Measurements from ENCODE around the gene CNTN4.

The CNTN4 gene

DNA sequence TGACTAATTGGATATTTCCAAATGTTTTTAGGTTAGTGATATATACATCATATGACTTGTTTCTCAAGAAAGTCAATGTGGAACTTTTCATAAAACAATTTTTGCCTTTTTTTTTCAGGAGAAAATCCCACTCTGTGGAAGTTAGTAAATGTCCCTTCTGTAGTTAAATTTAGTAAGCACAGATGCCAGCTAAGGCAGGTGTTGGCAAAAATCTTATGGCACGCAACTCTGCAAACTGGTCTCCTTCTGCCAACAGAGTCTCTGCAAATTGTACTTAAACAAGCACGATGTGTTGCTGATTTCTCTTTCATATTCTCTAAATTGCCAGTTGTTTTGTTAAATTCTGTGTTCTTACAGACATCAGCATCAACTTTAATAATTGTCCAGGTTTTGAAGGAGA is 777.7 kb downstream of the CNTN4 start:
- no peak overlapping the region for H3K4me3 ChIP-seq (replicated peaks; ENCODE audit: low read depth, low read length)
- TF ChIP-seq, protein P1, sequence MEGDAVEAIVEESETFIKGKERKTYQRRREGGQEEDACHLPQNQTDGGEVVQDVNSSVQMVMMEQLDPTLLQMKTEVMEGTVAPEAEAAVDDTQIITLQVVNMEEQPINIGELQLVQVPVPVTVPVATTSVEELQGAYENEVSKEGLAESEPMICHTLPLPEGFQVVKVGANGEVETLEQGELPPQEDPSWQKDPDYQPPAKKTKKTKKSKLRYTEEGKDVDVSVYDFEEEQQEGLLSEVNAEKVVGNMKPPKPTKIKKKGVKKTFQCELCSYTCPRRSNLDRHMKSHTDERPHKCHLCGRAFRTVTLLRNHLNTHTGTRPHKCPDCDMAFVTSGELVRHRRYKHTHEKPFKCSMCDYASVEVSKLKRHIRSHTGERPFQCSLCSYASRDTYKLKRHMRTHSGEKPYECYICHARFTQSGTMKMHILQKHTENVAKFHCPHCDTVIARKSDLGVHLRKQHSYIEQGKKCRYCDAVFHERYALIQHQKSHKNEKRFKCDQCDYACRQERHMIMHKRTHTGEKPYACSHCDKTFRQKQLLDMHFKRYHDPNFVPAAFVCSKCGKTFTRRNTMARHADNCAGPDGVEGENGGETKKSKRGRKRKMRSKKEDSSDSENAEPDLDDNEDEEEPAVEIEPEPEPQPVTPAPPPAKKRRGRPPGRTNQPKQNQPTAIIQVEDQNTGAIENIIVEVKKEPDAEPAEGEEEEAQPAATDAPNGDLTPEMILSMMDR (IDR thresholded peaks at IDR 0.05; ENCODE audit: insufficient read depth, low read length, poor library complexity, severe bottlenecking): no peak
- DNase-seq (ENCODE audit: extremely low read depth, insufficient read length): no peak
- no peaks in the 10 kb centered on the region for H3K36me3 ChIP-seq (ENCODE audit: control insufficient read depth, insufficient read depth, low read length)
- H3K27me3 ChIP-seq (replicated peaks; ENCODE audit: control insufficient read depth, insufficient read depth, low read length): no peaks in the 10 kb centered on the region

GRCh38 chr3:2879023-2879422 is 780.4 kb downstream of the CNTN4 start:
- Histone ChIP-seq H3K27me3 (replicated peaks; ENCODE audit: control insufficient read depth, insufficient read depth, low read length) (no peaks in the 10 kb centered on the region), H3K36me3 (ENCODE audit: control insufficient read depth, insufficient read depth, low read length) (no peaks in the 10 kb centered on the region), H3K4me3 (replicated peaks; ENCODE audit: low read depth, low read length) (no peak overlapping the region)
- DNase-seq (ENCODE audit: extremely low read depth, insufficient read length): no peak
- TF ChIP-seq, protein P1 (IDR thresholded peaks at IDR 0.05; ENCODE audit: insufficient read depth, low read length, poor library complexity, severe bottlenecking): no peak

GRCh38 chr3:2879587-2879986 is 780.9 kb downstream of the CNTN4 start:
- TF ChIP-seq, protein P1 (IDR thresholded peaks at IDR 0.05; ENCODE audit: insufficient read depth, low read length, poor library complexity, severe bottlenecking): no peak
- Histone ChIP-seq H3K36me3 (ENCODE audit: control insufficient read depth, insufficient read depth, low read length) (no peaks in the 10 kb centered on the region), H3K27me3 (replicated peaks; ENCODE audit: control insufficient read depth, insufficient read depth, low read length) (no peaks in the 10 kb centered on the region), H3K4me3 (replicated peaks; ENCODE audit: low read depth, low read length) (no peak overlapping the region)
- no peak for DNase-seq (ENCODE audit: extremely low read depth, insufficient read length)

- H3K27me3 ChIP-seq (replicated peaks; ENCODE audit: control insufficient read depth, insufficient read depth, low read length): no peaks in the 10 kb centered on the region
- DNase-seq (ENCODE audit: extremely low read depth, insufficient read length): no peak
- no peak overlapping the region for H3K4me3 ChIP-seq (replicated peaks; ENCODE audit: low read depth, low read length)
- H3K36me3 ChIP-seq (ENCODE audit: control insufficient read depth, insufficient read depth, low read length): no peaks in the 10 kb centered on the region
- TF ChIP-seq, protein P1 (IDR thresholded peaks at IDR 0.05; ENCODE audit: insufficient read depth, low read length, poor library complexity, severe bottlenecking): no peak
Observed at GRCh38 chr3:2880218-2880756, 781.6 kb downstream of the CNTN4 start.

DNA sequence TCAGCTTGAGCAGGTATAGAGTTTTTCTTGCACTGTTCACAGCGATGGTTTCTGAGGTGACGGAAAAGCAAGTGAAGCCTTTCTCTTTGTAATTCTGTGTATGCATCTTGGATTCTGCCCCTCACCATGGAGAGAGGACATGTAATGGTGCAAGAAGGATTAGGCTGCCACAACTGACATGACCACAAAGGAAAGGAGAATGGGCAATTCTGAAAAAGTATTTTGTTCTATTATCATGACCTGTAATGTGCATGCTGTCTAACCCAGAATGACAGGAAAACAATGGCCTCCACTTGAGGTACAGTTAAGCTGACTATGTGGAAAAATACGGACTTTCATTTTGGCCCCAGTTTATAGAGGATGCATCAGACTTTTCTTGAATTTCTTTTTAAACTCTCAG is 784.6 kb downstream of the CNTN4 start:
- Histone ChIP-seq H3K27me3 (replicated peaks; ENCODE audit: control insufficient read depth, insufficient read depth, low read length) (no peaks in the 10 kb centered on the region), H3K4me3 (replicated peaks; ENCODE audit: low read depth, low read length) (no peak overlapping the region), H3K36me3 (ENCODE audit: control insufficient read depth, insufficient read depth, low read length) (no peaks in the 10 kb centered on the region)
- no peak for DNase-seq (ENCODE audit: extremely low read depth, insufficient read length)
- TF ChIP-seq, protein P1 (IDR thresholded peaks at IDR 0.05; ENCODE audit: insufficient read depth, low read length, poor library complexity, severe bottlenecking): no peak

DNA sequence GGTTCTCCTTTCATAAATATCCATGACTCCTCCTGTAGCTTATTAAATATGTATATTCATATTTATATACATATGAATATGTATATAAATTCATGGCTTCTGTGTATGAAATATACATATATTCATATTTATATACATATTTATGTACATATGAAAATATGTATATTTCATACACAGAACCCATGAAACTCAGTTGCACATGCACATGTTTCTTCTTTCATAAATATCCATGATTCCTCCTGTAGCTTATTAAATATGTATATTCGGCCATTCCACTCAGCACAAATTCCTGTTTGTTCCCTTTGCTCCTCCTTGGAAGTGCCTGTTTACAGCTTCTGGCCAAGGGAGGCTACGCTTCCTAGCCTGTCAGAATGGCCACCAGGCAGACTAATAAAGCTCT is 789.9 kb downstream of the CNTN4 start:
- Histone ChIP-seq H3K36me3 (ENCODE audit: control insufficient read depth, insufficient read depth, low read length) (no peaks in the 10 kb centered on the region), H3K27me3 (replicated peaks; ENCODE audit: control insufficient read depth, insufficient read depth, low read length) (no peaks in the 10 kb centered on the region), H3K4me3 (replicated peaks; ENCODE audit: low read depth, low read length) (no peak overlapping the region)
- TF ChIP-seq, protein P1 (IDR thresholded peaks at IDR 0.05; ENCODE audit: insufficient read depth, low read length, poor library complexity, severe bottlenecking): no peak
- DNase-seq (ENCODE audit: extremely low read depth, insufficient read length): no peak

Data from GM06990 (cell line).